ENCODE data around the gene ADGRG1.
"Not testable (repeated sequence)": the region's sequence is repeated elsewhere in the genome, so short reads cannot be mapped to it uniquely, and the experiment has no call there.

ADGRG1 gene

DNA sequence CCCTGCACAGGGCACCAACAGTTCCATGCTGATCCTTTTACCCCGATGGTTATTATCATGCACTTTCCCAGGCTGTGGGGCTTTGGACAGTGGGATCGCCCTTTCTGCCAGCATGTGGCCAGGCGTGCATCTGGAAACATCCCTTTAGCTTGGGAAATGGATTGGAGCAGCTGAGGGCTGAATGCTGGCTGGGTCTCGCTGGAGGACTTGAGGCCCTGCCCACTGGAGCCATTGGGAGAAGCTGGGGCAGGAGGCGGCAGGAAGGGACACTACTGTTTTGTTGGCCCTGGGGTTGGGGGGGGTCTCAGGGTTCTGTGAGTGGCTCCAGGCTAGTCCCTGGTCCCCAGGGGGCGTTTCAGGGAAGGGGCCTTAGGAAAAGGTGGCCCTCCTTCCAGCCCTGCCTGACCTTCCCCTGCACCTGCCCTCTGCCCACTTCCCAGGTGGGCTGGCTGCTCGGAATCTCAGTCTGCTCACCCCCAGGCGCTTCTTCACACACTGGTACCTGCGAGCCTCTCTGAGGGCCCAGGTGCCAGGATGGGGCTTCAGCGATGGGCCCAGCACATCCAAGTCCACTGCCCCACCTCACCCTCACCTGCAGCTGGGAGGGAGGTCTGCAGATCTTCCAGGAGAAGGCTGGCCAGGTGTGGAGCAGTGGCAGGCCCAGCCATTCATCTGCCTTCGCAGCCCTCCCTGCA, 38.1 kb downstream of the ADGRG1 start:
- DNase-seq (ENCODE audit: low spot score): no peak

DNA sequence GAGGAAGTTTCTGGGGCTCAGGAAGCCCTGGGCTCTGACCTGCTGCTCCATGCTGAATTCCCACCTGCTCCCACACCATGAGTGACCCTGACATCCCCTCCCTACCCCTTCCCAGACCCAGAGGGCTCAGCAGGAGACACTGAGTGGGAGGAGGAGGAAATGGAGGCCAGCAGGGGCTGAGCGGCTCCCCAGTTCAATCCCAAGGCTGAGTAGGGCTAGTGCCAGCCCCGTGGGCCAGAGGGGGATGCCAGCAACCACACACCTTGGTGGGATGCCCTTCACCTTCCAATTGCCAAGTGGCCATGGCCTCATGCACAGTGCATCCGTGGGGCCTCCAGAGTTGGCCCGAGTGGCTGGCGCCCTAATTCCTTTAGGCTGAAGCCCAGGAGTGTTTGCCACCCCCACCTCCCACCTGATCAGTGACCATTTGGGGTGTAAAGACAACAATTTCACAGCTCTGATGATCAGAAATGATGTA, 38.7 kb downstream of the ADGRG1 start:
- DNase-seq (ENCODE audit: low spot score): no peak

GRCh38 chr16:57667526-57668262, 39.3 kb downstream of the ADGRG1 start:
- DNase-seq (ENCODE audit: low spot score): no peak

GRCh38 chr16:57668263-57668571, 39.8 kb downstream of the ADGRG1 start, which contains the start of gene ADGRG3:
Gene ADGRG3, plus strand, starts transcription at chr16:57668306. Its CDS starts 42 bp downstream, at chr16:57668348.
- no peak for DNase-seq (ENCODE audit: low spot score)

DNA sequence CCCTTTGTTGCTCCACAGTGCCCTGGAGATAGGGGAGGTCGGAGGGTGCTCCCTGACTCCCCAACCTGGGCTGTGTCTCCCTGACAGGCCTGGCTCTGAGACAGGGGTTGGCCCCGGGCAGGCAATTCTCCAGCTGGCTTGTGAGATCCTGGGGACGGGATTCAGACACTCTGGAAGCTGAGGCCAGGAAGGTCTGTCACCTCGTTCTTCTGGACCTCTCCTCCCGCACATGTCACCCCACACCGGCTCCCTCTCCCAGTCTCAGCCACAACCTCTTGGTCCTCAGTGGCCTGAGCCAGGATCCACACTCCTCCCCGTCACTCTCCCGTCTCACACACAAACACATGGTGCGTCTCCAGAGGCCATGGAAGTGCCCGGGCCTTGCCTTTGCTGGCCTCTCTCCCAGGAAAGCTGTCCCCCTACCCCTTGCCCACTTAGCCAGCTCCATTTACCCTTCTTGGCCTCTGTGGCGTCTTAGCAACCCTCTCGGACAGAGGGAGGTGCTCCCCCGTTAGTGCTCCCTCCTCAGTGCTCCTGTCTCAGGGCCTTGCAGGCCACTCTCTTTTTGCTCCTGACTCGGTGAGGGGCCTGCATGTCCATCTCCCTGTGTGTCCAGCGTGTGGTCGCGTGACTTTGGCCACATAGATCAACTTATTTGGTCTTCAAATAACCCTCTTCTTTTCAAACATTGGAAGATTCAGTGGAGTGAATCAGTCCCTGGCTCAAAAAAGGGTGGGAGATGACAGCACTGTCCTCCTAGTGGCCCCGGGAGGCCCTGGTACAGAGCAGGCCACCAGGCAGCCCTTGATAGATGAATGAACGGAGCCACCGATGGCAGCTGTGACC, 40.4 kb downstream of the ADGRG1 start:
- DNase-seq (ENCODE audit: low spot score): no peak

DNA sequence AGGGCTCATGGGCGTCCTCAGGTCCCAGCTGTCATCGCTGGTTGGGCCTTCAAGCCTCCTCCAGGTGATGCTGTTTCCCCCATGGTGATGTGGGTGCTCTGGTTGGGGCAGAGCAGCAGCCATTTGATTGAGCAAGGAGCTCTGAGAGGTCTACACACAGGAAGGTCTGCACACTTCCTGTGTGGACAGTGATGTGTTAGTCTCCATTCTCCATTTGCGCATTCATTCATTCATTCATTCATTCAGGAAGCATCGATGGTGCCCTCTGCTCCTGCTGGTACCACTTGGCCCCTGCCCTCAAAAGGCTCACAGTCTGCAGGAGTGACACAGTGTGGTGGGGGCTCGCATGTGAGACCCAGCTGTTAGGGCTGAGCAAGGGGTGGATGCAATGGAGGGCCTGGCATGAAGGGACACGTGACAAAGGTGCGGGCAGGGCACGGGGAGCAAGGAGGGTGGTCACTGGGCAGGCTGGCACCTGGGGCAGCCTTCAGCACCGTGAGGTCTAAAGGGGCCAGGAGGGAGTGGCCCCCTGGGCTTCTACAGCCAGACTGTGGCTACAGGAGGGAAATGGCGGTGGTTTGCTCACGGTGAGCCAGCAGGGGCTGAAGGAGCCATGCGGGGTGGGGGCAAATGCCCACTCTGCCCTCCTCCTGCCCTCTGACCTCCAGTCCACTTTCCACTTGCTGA, 41.2 kb downstream of the ADGRG1 start:
- DNase-seq (ENCODE audit: low spot score): no peak

DNA sequence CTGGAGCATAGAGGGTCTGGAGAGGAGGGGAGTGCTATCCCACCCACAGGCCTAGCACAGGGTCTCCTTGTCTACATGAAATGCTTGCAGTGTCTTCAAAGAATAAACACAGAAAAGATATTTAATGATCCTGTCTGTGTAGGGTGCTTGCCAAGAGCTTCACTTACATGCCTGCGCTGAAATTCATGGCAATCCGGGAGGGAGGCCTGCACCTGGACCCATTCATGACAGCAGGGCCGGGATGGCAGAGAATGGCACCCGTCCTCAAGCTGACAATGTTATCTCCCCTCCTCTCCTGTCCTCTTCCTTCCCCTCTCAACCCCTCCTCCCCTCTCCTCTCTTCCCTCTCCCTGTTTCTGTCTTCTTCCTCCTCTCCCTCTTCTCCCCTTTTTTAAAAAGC, 41.8 kb downstream of the ADGRG1 start:
- DNase-seq (ENCODE audit: low spot score): no peak

GRCh38 chr16:57671451-57671850, 43.0 kb downstream of the ADGRG1 start:
- not testable (repeated sequence) for DNase-seq (ENCODE audit: low spot score)

DNA sequence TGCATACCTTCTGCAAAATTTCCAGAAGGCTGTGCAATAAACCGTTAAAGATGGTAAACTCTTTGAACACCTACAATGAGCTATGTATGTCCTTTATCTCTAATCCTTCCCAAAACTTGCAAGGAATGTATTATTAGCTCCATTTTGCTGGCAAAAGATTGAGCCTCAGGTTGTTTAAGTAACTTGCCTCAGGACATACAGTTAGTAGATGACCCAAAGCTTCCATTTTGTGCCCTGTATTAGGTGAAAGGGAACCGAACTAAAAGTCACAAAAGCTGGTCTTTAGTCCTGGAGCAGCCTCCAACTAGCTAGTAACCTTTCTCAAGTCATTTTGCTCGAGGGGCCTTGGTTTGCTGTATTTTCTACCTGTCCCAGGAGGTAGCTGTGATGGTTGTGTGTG, 44.0 kb downstream of the ADGRG1 start:
- no peak for DNase-seq (ENCODE audit: low spot score)

- no peak for DNase-seq (ENCODE audit: low spot score)
Observed at GRCh38 chr16:57672824-57673223, 44.4 kb downstream of the ADGRG1 start.

- no peak for DNase-seq (ENCODE audit: low spot score)
Observed at GRCh38 chr16:57675741-57676551, 47.5 kb downstream of the ADGRG1 start.

- no peak for DNase-seq (ENCODE audit: low spot score)
Observed at GRCh38 chr16:57676553-57677085, 48.2 kb downstream of the ADGRG1 start.

GRCh38 chr16:57677622-57678369, 49.4 kb downstream of the ADGRG1 start:
- DNase-seq (ENCODE audit: low spot score): no peak

DNA sequence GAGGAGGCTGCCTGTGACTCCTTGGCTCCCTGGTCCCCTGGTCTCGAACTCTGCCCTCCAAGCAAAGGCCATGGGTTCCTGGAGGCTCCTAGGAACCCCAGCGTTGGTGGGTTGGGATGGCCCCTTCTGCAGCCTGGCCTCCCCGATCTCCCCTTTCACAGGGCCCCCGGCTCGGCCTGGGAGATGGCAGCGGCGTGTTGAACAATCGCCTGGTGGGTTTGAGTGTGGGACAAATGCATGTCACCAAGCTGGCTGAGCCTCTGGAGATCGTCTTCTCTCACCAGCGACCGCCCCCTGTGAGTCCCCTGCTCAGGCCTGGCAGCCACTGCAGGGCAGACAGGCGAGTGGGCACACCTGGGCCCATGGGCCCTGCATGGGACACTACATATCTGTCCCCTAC, 50.6 kb downstream of the ADGRG1 start:
- DNase-seq (ENCODE audit: low spot score): no peak

DNA sequence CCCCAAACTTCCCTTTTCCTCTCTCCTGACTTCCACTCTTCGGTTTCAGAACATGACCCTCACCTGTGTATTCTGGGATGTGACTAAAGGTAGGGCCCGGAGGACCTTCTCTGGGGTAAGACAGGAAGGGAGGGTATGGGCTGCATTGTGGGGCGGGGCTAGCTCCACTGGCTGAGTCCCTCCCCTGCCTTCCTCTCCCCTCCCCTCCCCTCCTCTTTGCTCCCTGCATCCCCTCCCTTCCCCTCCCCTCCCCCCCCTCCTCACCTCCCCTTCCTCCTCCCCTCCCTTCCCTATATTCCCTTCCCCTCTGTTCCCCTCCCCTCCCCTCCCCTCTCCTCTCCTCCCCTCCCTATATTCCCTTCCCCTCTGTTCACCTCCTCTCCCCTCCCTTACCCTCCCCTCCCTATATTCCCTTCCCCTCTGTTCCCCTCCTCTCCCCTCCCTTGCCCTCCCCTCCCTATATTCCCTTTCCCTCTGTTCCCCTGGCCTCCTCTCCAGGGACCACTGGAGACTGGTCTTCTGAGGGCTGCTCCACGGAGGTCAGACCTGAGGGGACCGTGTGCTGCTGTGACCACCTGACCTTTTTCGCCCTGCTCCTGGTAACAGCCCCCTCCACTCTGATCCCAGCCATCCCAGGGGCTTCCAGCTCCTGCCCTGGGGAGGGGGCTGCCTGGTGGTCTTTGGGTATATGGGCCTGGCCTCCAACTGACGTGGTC, 51.5 kb downstream of the ADGRG1 start:
- no peak for DNase-seq (ENCODE audit: low spot score)

DNA sequence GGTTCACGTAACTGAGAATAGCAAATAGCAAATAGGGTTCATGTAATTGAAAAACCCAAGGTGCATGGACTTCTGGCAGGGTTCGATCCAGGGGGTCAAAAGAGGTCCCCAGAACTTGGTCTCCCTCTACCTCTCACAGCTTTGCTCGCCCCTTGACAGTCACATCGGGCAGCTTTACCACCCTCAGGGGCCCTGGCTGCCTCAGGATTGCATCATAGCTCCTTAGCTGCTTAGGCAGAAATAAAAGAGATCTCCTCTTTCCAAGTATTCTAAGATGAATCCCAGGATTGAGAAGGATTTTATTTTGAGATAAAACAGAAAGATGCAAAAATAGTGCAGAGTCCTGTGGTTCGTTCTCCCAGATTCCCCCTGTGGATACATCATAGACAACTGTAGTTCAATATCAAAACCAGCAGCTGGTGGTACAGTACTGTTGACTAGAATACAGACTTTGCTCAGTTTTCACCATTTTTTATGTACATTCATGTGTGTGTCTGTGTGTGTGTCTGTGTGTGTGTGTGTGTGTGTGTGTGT, 52.5 kb downstream of the ADGRG1 start:
- no peak for DNase-seq (ENCODE audit: low spot score)

- DNase-seq (ENCODE audit: low spot score): no peak
Observed at GRCh38 chr16:57681950-57682728, 53.7 kb downstream of the ADGRG1 start.

GRCh38 chr16:57682809-57683635, 54.6 kb downstream of the ADGRG1 start:
- DNase-seq (ENCODE audit: low spot score): no peak
